Glomerular visceral epithelial cell (primary cell): ENCODE data around the gene WBP2NL.
"Not testable (repeated sequence)": the region's sequence is repeated elsewhere in the genome, so short reads cannot be mapped to it uniquely, and the experiment has no call there.

Source experiments
- DNase-seq: peaks from one replicate; pipeline ENCODE4 v3.0.0-alpha.2; 2016; ENCODE audit errors: extremely low spot score

Gene WBP2NL

GRCh38 chr22:42033263-42034181 is 34.9 kb downstream of the WBP2NL start:
- DNase-seq, result no peak

GRCh38 chr22:42035256-42035655 is 36.7 kb downstream of the WBP2NL start:
- no peak for DNase-seq

GRCh38 chr22:42039271-42039670 is 40.7 kb downstream of the WBP2NL start:
- no peak for DNase-seq

GRCh38 chr22:42041784-42042183 is 43.2 kb downstream of the WBP2NL start:
- DNase-seq, result no peak

GRCh38 chr22:42050641-42051180 is 52.1 kb downstream of the WBP2NL start:
- DNase-seq, result no peak

- DNase-seq, result no peak
These were observed 54.2 kb downstream of the WBP2NL start for GRCh38 chr22:42052765-42053164.

- no peak for DNase-seq
These were observed 58.3 kb downstream of the WBP2NL start for GRCh38 chr22:42056757-42057511.

- no peak for DNase-seq
These were observed 61.9 kb downstream of the WBP2NL start for GRCh38 chr22:42060489-42060888.

- DNase-seq, result no peak
These were observed 62.5 kb downstream of the WBP2NL start for GRCh38 chr22:42061041-42061440.

- no peak for DNase-seq
These were observed 64.0 kb downstream of the WBP2NL start for GRCh38 chr22:42062506-42063170.

GRCh38 chr22:42064629-42065028 is 66.0 kb downstream of the WBP2NL start:
- no peak for DNase-seq

GRCh38 chr22:42065438-42066125 is 67.0 kb downstream of the WBP2NL start:
- DNase-seq, result no peak

GRCh38 chr22:42066126-42066761 is 67.7 kb downstream of the WBP2NL start:
- DNase-seq, result no peak

GRCh38 chr22:42066937-42067336 is 68.3 kb downstream of the WBP2NL start:
- DNase-seq, result no peak

GRCh38 chr22:42067671-42068251 is 69.2 kb downstream of the WBP2NL start:
- DNase-seq, result no peak

- no peak for DNase-seq
These were observed 69.7 kb downstream of the WBP2NL start for GRCh38 chr22:42068291-42068690.

GRCh38 chr22:42069801-42070516 is 71.4 kb downstream of the WBP2NL start:
- DNase-seq, result no peak

- DNase-seq, result peak; percentile 96
These were observed 72.2 kb downstream of the WBP2NL start, which contains the start of gene NAGA for GRCh38 chr22:42070517-42071422. TSS of gene NAGA (minus strand) at chr22:42070812. CDS start at chr22:42070297, 515 bp downstream.

- DNase-seq, result not testable (repeated sequence)
These were observed 72.9 kb downstream of the WBP2NL start for GRCh38 chr22:42071508-42071907.
